ENCODE results near the gene FOLR3.

Gene FOLR3

GRCh38 chr11:72123117-72123653 is 12.3 kb upstream of the FOLR3 start:
- DNase-seq (ENCODE audit: insufficient read length, low spot score) (no peak), FAIRE-seq (no peak)
- TF ChIP-seq CTCF (IDR thresholded peaks at IDR 0.05; ENCODE audit: insufficient read depth, missing control alignments), result no peak

- no peak for DNase-seq (ENCODE audit: insufficient read length, low spot score)
- TF ChIP-seq CTCF (IDR thresholded peaks at IDR 0.05; ENCODE audit: insufficient read depth, missing control alignments), result no peak
- FAIRE-seq, result no peak
These were observed 11.5 kb upstream of the FOLR3 start for GRCh38 chr11:72124046-72124445.

GRCh38 chr11:72125956-72126355 is 9.6 kb upstream of the FOLR3 start:
- no peak for DNase-seq (ENCODE audit: insufficient read length, low spot score)
- no peak for TF ChIP-seq CTCF (IDR thresholded peaks at IDR 0.05; ENCODE audit: insufficient read depth, missing control alignments)
- no peak for FAIRE-seq

- no peak for TF ChIP-seq CTCF (IDR thresholded peaks at IDR 0.05; ENCODE audit: insufficient read depth, missing control alignments)
- FAIRE-seq (no peak), DNase-seq (ENCODE audit: insufficient read length, low spot score) (no peak)
These were observed 7.6 kb upstream of the FOLR3 start for GRCh38 chr11:72127923-72128322.

GRCh38 chr11:72129381-72129780 is 6.1 kb upstream of the FOLR3 start:
- no peak for TF ChIP-seq CTCF (IDR thresholded peaks at IDR 0.05; ENCODE audit: insufficient read depth, missing control alignments)
- FAIRE-seq (no peak), DNase-seq (ENCODE audit: insufficient read length, low spot score) (no peak)

- TF ChIP-seq CTCF (IDR thresholded peaks at IDR 0.05; ENCODE audit: insufficient read depth, missing control alignments), result no peak
- DNase-seq (ENCODE audit: insufficient read length, low spot score) (no peak), FAIRE-seq (no peak)
These were observed 2.9 kb upstream of the FOLR3 start for GRCh38 chr11:72132646-72133045.

GRCh38 chr11:72135891-72136683 is 562 bp downstream of the FOLR3 start:
- DNase-seq (ENCODE audit: insufficient read length, low spot score), result no peak
- no peak for FAIRE-seq
- no peak for TF ChIP-seq CTCF (IDR thresholded peaks at IDR 0.05; ENCODE audit: insufficient read depth, missing control alignments)
